MG63 (cell line): ENCODE measurements around the gene TNFAIP8. TPM values are rescaled to one million over a fixed set of nuclear protein-coding genes. Genes with fewer than 3 reads are reported as not detected.

ENCODE experiments used
- DNase-seq: peaks from one replicate; pipeline ENCODE4 v3.0.0-alpha.2; 2020
- H3K27me3 ChIP-seq: fragments of 250-450 bp; sonication (Bioruptor Pico); 2 replicates; pipeline ENCODE4 v1.5.1; 2020; ENCODE audit warnings: mild to moderate bottlenecking, moderate library complexity
- H3K36me3 ChIP-seq: fragments of 250-450 bp; sonication (Bioruptor Pico); 2 replicates; pipeline ENCODE4 v1.5.1; 2020; ENCODE audit warnings: mild to moderate bottlenecking, moderate library complexity
- H3K4me3 ChIP-seq: fragments of 250-450 bp; sonication (Bioruptor Pico); 2 replicates; pipeline ENCODE4 v1.5.1; 2020; ENCODE audit warnings: mild to moderate bottlenecking, moderate library complexity
- H3K9me3 ChIP-seq: fragments of 250-450 bp; sonication (Bioruptor Pico); 2 replicates; pipeline ENCODE4 v1.5.1; 2020; ENCODE audit warnings: mild to moderate bottlenecking, moderate library complexity
- total RNA-seq: library from RNA; depleted of rRNA; stranded (reverse); fragments of >200 nt; shearing (Covaris generic); gene quantifications from 2 replicates; pipeline ENCODE4 v1.2.3, GENCODE V29; 2014; ENCODE audit warnings: low replicate concordance; rRNA removed

The TNFAIP8 gene
- 12.1 and 22.2 TPM in 2 replicates for total RNA-seq

- DNase-seq: peak; percentile 77
- Histone ChIP-seq H3K9me3 (no peaks in the 10 kb centered on the region; the same call in 1 of the 2 replicates), H3K4me3 (peak within 1 kb of the TSS; percentile 65)
These were observed at the start of gene TNFAIP8 for GRCh38 chr5:119355685-119356611. TSS of gene TNFAIP8 (plus strand) at chr5:119356019. CDS start at chr5:119356091, 72 bp downstream.

DNA sequence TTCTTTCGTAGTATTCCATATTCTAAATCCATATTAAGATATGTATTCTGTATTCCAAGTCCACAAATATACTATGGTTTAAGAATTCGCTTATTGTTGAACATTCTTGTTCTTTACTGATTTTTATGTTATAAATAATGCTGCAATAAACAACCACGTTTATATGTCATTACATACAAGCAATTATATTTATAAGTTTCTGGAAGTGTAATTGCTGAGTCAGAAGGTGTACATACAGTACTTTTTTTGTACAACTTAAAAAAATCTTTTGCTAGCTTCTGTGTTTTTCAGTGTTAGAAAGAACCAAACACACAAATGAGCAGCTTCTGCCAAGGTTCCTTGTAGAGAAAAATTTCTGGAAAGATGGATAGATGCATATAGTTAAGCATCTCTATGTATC lies 48.6 kb upstream of the TNFAIP8 start:
- Histone ChIP-seq H3K9me3 (no peaks in the 10 kb centered on the region), H3K36me3 (no peaks in the 10 kb centered on the region), H3K27me3 (no peaks in the 10 kb centered on the region), H3K4me3 (no peak overlapping the region)
- DNase-seq: no peak

More at GRCh38 chr5:119355685-119356611, at the start of gene TNFAIP8:
- H3K27me3 ChIP-seq: no peaks in the 10 kb centered on the region
- no peaks in the 10 kb centered on the region for H3K36me3 ChIP-seq

DNA sequence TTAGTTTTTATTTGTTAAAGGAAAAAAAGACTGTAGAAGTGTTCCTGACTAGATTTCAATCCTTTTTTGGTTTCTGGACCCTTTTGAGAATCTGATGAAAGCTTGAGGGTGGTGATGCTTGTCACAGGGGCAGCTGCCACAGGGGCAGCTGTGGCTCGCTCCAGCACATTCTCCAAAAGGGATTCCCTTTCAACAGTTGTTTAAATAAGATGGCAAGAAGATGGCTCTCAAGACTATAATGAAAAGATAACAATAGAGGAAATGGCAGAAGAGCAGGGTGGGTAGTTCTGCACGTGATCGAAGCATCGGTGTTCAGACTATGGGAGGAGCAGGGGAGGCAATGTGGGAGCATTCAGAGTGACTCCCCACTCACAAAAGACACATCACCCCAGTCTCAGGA lies 46.5 kb upstream of the TNFAIP8 start:
- Histone ChIP-seq H3K9me3 (no peaks in the 10 kb centered on the region), H3K27me3 (no peaks in the 10 kb centered on the region), H3K4me3 (no peak overlapping the region), H3K36me3 (no peaks in the 10 kb centered on the region)
- DNase-seq: no peak

DNA sequence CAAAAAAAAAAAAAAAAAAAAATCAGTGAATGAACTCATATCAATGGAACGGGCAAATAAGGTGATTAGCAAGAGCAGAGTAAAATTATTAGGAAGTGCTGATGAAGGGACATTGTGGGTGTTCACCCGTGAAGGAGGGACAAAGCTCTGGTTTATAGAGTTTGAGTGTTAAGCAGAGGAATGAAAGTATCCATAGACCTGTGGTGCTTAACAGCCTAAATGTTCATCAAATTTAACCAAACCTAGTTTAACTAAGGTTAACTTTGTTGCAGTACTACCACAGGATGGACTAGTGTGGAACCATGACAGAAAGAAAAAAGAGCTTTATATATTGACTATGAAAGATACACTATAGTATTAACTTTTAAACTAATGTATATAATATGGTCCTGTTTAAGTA lies 44.1 kb upstream of the TNFAIP8 start:
- Histone ChIP-seq H3K4me3 (no peak overlapping the region), H3K9me3 (no peaks in the 10 kb centered on the region), H3K36me3 (no peaks in the 10 kb centered on the region), H3K27me3 (no peaks in the 10 kb centered on the region)
- no peak for DNase-seq

- no peaks in the 10 kb centered on the region for H3K9me3 ChIP-seq
- H3K36me3 ChIP-seq: no peaks in the 10 kb centered on the region
- no peaks in the 10 kb centered on the region for H3K27me3 ChIP-seq
- no peak for DNase-seq
- H3K4me3 ChIP-seq: no peak overlapping the region
These were observed 43.4 kb upstream of the TNFAIP8 start for GRCh38 chr5:119312403-119312802.

- no peaks in the 10 kb centered on the region for H3K27me3 ChIP-seq
- no peaks in the 10 kb centered on the region for H3K36me3 ChIP-seq
- DNase-seq: no peak
- H3K9me3 ChIP-seq: no peaks in the 10 kb centered on the region
- H3K4me3 ChIP-seq: no peak overlapping the region
These were observed 42.6 kb upstream of the TNFAIP8 start for GRCh38 chr5:119313197-119313596.

- H3K9me3 ChIP-seq: no peaks in the 10 kb centered on the region
- DNase-seq: no peak
- H3K4me3 ChIP-seq: no peak overlapping the region
- H3K36me3 ChIP-seq: no peaks in the 10 kb centered on the region
- no peaks in the 10 kb centered on the region for H3K27me3 ChIP-seq
These were observed 41.9 kb upstream of the TNFAIP8 start for GRCh38 chr5:119313658-119314605.

GRCh38 chr5:119315516-119315949 lies 40.3 kb upstream of the TNFAIP8 start:
- Histone ChIP-seq H3K27me3 (no peaks in the 10 kb centered on the region), H3K36me3 (no peaks in the 10 kb centered on the region), H3K4me3 (no peak overlapping the region), H3K9me3 (no peaks in the 10 kb centered on the region)
- peak; percentile 46 for DNase-seq

- Histone ChIP-seq H3K36me3 (no peaks in the 10 kb centered on the region), H3K9me3 (no peaks in the 10 kb centered on the region), H3K4me3 (no peak overlapping the region), H3K27me3 (no peaks in the 10 kb centered on the region)
- no peak for DNase-seq
These were observed 39.7 kb upstream of the TNFAIP8 start for GRCh38 chr5:119316086-119316485.

GRCh38 chr5:119316906-119317305 lies 38.9 kb upstream of the TNFAIP8 start:
- no peaks in the 10 kb centered on the region for H3K9me3 ChIP-seq
- no peak overlapping the region for H3K4me3 ChIP-seq
- no peaks in the 10 kb centered on the region for H3K36me3 ChIP-seq
- H3K27me3 ChIP-seq: no peaks in the 10 kb centered on the region
- DNase-seq: no peak

GRCh38 chr5:119318256-119318894 lies 37.4 kb upstream of the TNFAIP8 start:
- Histone ChIP-seq H3K9me3 (no peaks in the 10 kb centered on the region), H3K4me3 (no peak overlapping the region), H3K27me3 (no peaks in the 10 kb centered on the region), H3K36me3 (no peaks in the 10 kb centered on the region)
- DNase-seq: no peak

GRCh38 chr5:119319401-119319800 lies 36.4 kb upstream of the TNFAIP8 start:
- H3K4me3 ChIP-seq: no peak overlapping the region
- no peaks in the 10 kb centered on the region for H3K27me3 ChIP-seq
- no peaks in the 10 kb centered on the region for H3K36me3 ChIP-seq
- no peaks in the 10 kb centered on the region for H3K9me3 ChIP-seq
- no peak for DNase-seq

GRCh38 chr5:119319890-119320289 lies 35.9 kb upstream of the TNFAIP8 start:
- H3K4me3 ChIP-seq: no peak overlapping the region
- no peak for DNase-seq
- no peaks in the 10 kb centered on the region for H3K36me3 ChIP-seq
- H3K27me3 ChIP-seq: no peaks in the 10 kb centered on the region
- H3K9me3 ChIP-seq: no peaks in the 10 kb centered on the region

DNA sequence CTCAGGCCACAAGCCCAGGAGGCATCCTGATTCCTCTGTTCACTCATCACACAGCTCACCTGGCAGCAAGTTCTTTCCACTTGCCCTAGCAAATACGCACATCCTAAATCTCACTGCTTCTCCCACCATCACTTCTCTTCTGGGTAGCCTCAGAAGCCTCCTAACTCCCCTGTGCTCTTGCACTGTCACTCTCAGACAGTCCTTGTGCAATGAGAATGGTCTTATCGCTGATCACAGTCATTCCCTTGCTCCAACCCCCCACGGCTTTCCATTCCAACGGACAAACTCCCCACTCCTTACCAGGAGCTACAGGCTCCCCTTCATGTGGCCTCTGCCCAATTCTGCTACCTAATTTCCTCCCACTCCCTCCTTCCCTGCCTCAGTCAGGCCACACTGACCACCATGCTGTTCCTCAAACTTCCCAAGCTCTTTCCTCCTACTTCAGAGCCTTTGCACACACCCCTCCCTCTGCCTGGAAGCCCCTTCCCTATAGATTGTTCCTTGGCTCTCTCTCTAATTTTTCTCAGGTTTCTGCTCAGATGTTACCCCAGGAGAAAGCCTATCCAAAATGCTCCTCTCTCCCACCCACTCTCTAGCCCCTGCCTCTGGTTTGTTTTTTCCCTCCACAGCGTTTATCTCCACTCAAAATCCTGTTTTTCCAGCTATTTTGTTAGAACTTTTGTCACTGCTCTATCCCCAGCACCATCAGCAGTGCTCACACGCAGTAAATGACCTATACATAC lies 34.1 kb upstream of the TNFAIP8 start:
- Histone ChIP-seq H3K4me3 (no peak overlapping the region), H3K36me3 (no peaks in the 10 kb centered on the region; the same call in 1 of the 2 replicates), H3K9me3 (no peaks in the 10 kb centered on the region), H3K27me3 (no peaks in the 10 kb centered on the region)
- DNase-seq: no peak

- Histone ChIP-seq H3K9me3 (no peaks in the 10 kb centered on the region), H3K36me3 (no peaks in the 10 kb centered on the region; the same call in 1 of the 2 replicates), H3K27me3 (no peaks in the 10 kb centered on the region), H3K4me3 (no peak overlapping the region)
- no peak for DNase-seq
These were observed 33.4 kb upstream of the TNFAIP8 start for GRCh38 chr5:119322312-119322947.
